Measurements from ENCODE around the gene NOL9.

Gene NOL9

DNA sequence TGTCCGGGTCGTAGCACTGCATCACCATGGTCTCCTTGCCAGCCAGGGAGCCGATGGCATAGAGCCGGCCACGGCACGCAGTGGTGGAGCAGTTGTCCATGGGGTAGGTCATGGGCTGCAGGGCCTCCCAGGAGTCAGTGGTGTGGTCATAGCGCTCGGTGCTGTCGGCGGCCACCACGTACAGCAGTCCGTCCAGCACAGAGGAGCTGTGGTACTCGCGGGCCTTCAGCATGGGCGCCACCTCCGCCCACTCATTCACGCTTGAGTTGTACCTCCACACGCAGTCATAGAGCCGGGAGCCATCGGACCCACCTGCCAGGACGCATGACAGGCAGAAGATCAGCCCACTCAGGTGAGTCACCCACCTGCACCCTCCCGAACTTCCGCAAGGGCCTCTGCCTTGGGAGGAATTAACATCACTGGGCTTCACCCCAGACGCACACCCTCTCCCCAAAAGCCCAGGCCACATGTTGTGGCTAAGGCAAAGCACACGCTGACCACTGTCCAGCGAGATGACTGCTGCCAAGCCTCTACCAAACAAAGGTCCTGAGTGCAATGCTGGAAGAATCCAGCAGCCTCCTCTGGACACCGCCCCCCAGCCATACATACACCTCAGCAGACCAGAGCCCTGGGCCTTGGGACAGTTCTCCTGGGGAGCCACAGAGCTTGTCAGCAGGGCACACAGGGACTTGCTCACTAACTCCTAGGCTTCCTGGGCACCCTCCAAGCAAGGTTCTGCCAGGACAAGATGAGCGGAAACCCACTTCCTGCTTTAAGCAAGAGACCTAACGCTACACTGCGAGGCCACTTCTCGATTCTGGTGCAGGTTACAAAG is 45.0 kb upstream of the NOL9 start:
- H3K4me2 ChIP-seq (ENCODE audit: low read length), result peak overlapping the region; percentile 99
- peaks cover 60% of the 10 kb centered on the region for H3K36me3 ChIP-seq (ENCODE audit: insufficient read depth, low read length)
- H3K79me2 ChIP-seq (ENCODE audit: insufficient read depth, low read length), result peaks cover 27% of the 10 kb centered on the region
- no peaks in the 10 kb centered on the region for H3F3A ChIP-seq (ENCODE audit: insufficient read depth, low read length)
- H3K27ac ChIP-seq (ENCODE audit: low read depth, low read length, poor library complexity, severe bottlenecking), result peak overlapping the region; percentile 63
- no peaks in the 10 kb centered on the region for H3K9me2 ChIP-seq (ENCODE audit: low read depth, low read length)
- no peaks in the 10 kb centered on the region for H3K27me3 ChIP-seq (ENCODE audit: insufficient read depth, low read length)
- peak overlapping the region; percentile 58 for H3K9ac ChIP-seq (ENCODE audit: low read length)
- H3K9me3 ChIP-seq (ENCODE audit: low read length), result no peaks in the 10 kb centered on the region
- TF ChIP-seq EZH2 (IDR thresholded peaks at IDR 0.05; ENCODE audit: borderline replicate concordance, low read length) (no peak), CTCF (IDR thresholded peaks at IDR 0.05; ENCODE audit: low read length) (no peak)
- H3K4me1 ChIP-seq (ENCODE audit: insufficient read depth, low read length, severe bottlenecking), result peaks cover 54% of the 10 kb centered on the region
- H2AFZ ChIP-seq (ENCODE audit: low read length), result no peak overlapping the region
- peak overlapping the region; percentile 78 for H3K4me3 ChIP-seq (ENCODE audit: low read depth, low read length, poor library complexity, severe bottlenecking)
- no peaks in the 10 kb centered on the region for H4K20me1 ChIP-seq (ENCODE audit: insufficient read depth, low read length)

DNA sequence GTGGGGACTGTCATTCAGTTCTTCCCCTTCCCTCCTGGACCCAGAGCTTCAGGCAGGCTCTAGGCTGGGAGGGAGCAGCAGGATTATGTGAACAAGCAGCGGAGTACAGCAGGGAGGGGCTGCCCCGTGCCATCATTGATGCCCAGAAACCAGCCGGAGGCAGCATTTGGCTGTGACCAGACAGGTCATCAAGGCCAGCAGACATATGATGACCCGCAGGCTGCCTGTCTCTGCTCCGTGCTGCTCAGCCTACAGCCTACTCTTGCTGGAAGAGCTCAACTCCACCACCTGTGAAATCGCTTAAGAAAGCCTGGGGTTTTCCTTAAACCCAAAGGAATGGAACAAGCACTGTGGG is 43.4 kb upstream of the NOL9 start:
- Histone ChIP-seq H3K9ac (ENCODE audit: low read length) (no peak overlapping the region), H3K4me2 (ENCODE audit: low read length) (no peak overlapping the region), H4K20me1 (ENCODE audit: insufficient read depth, low read length) (no peaks in the 10 kb centered on the region), H3K4me3 (ENCODE audit: low read depth, low read length, poor library complexity, severe bottlenecking) (no peak overlapping the region), H3K4me1 (ENCODE audit: insufficient read depth, low read length, severe bottlenecking) (peaks cover 40% of the 10 kb centered on the region), H3K27ac (ENCODE audit: low read depth, low read length, poor library complexity, severe bottlenecking) (no peak overlapping the region), H3K9me3 (ENCODE audit: low read length) (no peaks in the 10 kb centered on the region), H2AFZ (ENCODE audit: low read length) (no peak overlapping the region), H3K79me2 (ENCODE audit: insufficient read depth, low read length) (peaks cover 27% of the 10 kb centered on the region), H3K27me3 (ENCODE audit: insufficient read depth, low read length) (no peaks in the 10 kb centered on the region), H3K36me3 (ENCODE audit: insufficient read depth, low read length) (peaks cover 76% of the 10 kb centered on the region), H3F3A (ENCODE audit: insufficient read depth, low read length) (no peaks in the 10 kb centered on the region), H3K9me2 (ENCODE audit: low read depth, low read length) (no peaks in the 10 kb centered on the region)
- TF ChIP-seq EZH2 (IDR thresholded peaks at IDR 0.05; ENCODE audit: borderline replicate concordance, low read length) (no peak), CTCF (IDR thresholded peaks at IDR 0.05; ENCODE audit: low read length) (no peak)

- no peak overlapping the region for H3K4me2 ChIP-seq (ENCODE audit: low read length)
- no peak overlapping the region for H3K4me3 ChIP-seq (ENCODE audit: low read depth, low read length, poor library complexity, severe bottlenecking)
- peaks cover 40% of the 10 kb centered on the region for H3K4me1 ChIP-seq (ENCODE audit: insufficient read depth, low read length, severe bottlenecking)
- peaks cover 82% of the 10 kb centered on the region for H3K36me3 ChIP-seq (ENCODE audit: insufficient read depth, low read length)
- no peaks in the 10 kb centered on the region for H3K9me2 ChIP-seq (ENCODE audit: low read depth, low read length)
- no peak overlapping the region for H3K27ac ChIP-seq (ENCODE audit: low read depth, low read length, poor library complexity, severe bottlenecking)
- H4K20me1 ChIP-seq (ENCODE audit: insufficient read depth, low read length), result no peaks in the 10 kb centered on the region
- no peak overlapping the region for H2AFZ ChIP-seq (ENCODE audit: low read length)
- H3K9ac ChIP-seq (ENCODE audit: low read length), result no peak overlapping the region
- H3K79me2 ChIP-seq (ENCODE audit: insufficient read depth, low read length), result peaks cover 27% of the 10 kb centered on the region
- no peak for TF ChIP-seq CTCF (IDR thresholded peaks at IDR 0.05; ENCODE audit: low read length)
- TF ChIP-seq EZH2 (IDR thresholded peaks at IDR 0.05; ENCODE audit: borderline replicate concordance, low read length), result no peak
- H3K27me3 ChIP-seq (ENCODE audit: insufficient read depth, low read length), result no peaks in the 10 kb centered on the region
- H3F3A ChIP-seq (ENCODE audit: insufficient read depth, low read length), result no peaks in the 10 kb centered on the region
- no peaks in the 10 kb centered on the region for H3K9me3 ChIP-seq (ENCODE audit: low read length)
Observed at GRCh38 chr1:6596886-6597776, 42.8 kb upstream of the NOL9 start.

Data from OCI-LY1 (cell line).